Loucy (cell line): ENCODE data around the gene QSER1.

ENCODE experiments used
- H2AFZ ChIP-seq: fragments of 200-600 bp; sonication (generic); 2 replicates; pipeline ENCODE4 v1.6.0; 2016; ENCODE audit warnings: antibody characterized with exemption, mild to moderate bottlenecking, low read length, moderate library complexity
- H3F3A ChIP-seq: fragments of 200-600 bp; 2 replicates; pipeline ENCODE4 v1.6.0; 2016; ENCODE audit warnings: antibody characterized with exemption, low read depth, mild to moderate bottlenecking
- H3K27me3 ChIP-seq: fragments of 200-600 bp; sonication (generic); 2 replicates; pipeline ENCODE4 v1.6.1; 2014; ENCODE audit warnings: low read length, mild to moderate bottlenecking; ENCODE audit not compliant: insufficient read depth, poor library complexity, severe bottlenecking
- H3K36me3 ChIP-seq: fragments of 200-600 bp; sonication (generic); 2 replicates; pipeline ENCODE4 v1.6.1; 2016; ENCODE audit warnings: low read length; ENCODE audit not compliant: insufficient read depth
- H3K4me1 ChIP-seq: fragments of 200-600 bp; sonication (generic); 2 replicates; pipeline ENCODE4 v1.5.1; 2014; ENCODE audit warnings: low read length, mild to moderate bottlenecking; ENCODE audit not compliant: insufficient read depth, poor library complexity, severe bottlenecking
- H3K4me2 ChIP-seq: fragments of 200-600 bp; sonication (generic); 2 replicates; pipeline ENCODE4 v1.6.0; 2014; ENCODE audit warnings: antibody characterized with exemption, low read length, low read depth, mild to moderate bottlenecking; ENCODE audit not compliant: poor library complexity, severe bottlenecking
- H3K4me3 ChIP-seq: fragments of 200-600 bp; sonication (generic); 2 replicates; pipeline ENCODE4 v1.5.1; 2014; ENCODE audit warnings: low read length, mild to moderate bottlenecking, mixed read lengths; ENCODE audit not compliant: poor library complexity, severe bottlenecking
- H3K79me2 ChIP-seq: fragments of 200-600 bp; sonication (generic); 2 replicates; pipeline ENCODE4 v1.6.1; 2014; ENCODE audit warnings: low read length; ENCODE audit not compliant: insufficient read depth
- H3K9ac ChIP-seq: fragments of 200-600 bp; sonication (generic); 2 replicates; pipeline ENCODE4 v1.6.0; 2014; ENCODE audit warnings: mild to moderate bottlenecking, low read depth, low read length, moderate library complexity; ENCODE audit not compliant: poor library complexity, severe bottlenecking
- H3K9me2 ChIP-seq: fragments of 200-600 bp; sonication (generic); replicated peaks from 2 replicates; pipeline ENCODE4 v1.6.1; 2016; ENCODE audit warnings: low read depth, low read length, mixed read lengths
- H3K9me3 ChIP-seq: fragments of 200-600 bp; sonication (generic); 2 replicates; pipeline ENCODE4 v1.6.1; 2014; ENCODE audit warnings: mild to moderate bottlenecking, antibody characterized with exemption, low read length, low read depth; ENCODE audit not compliant: insufficient read depth
- H4K20me1 ChIP-seq: fragments of 200-600 bp; sonication (generic); 2 replicates; pipeline ENCODE4 v1.6.0; 2014; ENCODE audit warnings: antibody characterized with exemption, low read length, mild to moderate bottlenecking; ENCODE audit not compliant: insufficient read depth, poor library complexity, severe bottlenecking
- CTCF ChIP-seq: fragments of 200-600 bp; sonication (generic); conservative IDR thresholded peaks from 2 replicates; pipeline ENCODE4 v1.5.1; 2014; ENCODE audit warnings: mild to moderate bottlenecking, antibody characterized with exemption, low read length
- EZH2phosphoT487 ChIP-seq: fragments of 200-600 bp; IDR thresholded peaks from 2 replicates; pipeline ENCODE4 v1.6.1; 2018; ENCODE audit warnings: antibody characterized with exemption, mild to moderate bottlenecking, moderate library complexity, borderline replicate concordance

The QSER1 gene

GRCh38 chr11:33013755-33014154 lies 121.1 kb downstream of the QSER1 start:
- H3K9me3 ChIP-seq, result no peaks in the 10 kb centered on the region
- no peaks in the 10 kb centered on the region for H3K27me3 ChIP-seq
- H4K20me1 ChIP-seq, result no peaks in the 10 kb centered on the region
- H3K9me2 ChIP-seq, result no peaks in the 10 kb centered on the region
- no peak overlapping the region for H2AFZ ChIP-seq
- peaks cover 16% of the 10 kb centered on the region for H3K4me1 ChIP-seq
- no peak overlapping the region for H3K4me3 ChIP-seq
- no peaks in the 10 kb centered on the region; the same call in 1 of the 2 replicates for H3F3A ChIP-seq
- no peak overlapping the region for H3K4me2 ChIP-seq
- H3K9ac ChIP-seq, result no peak overlapping the region
- TF ChIP-seq EZH2phosphoT487 (no peak), CTCF (no peak)
- H3K36me3 ChIP-seq, result no peaks in the 10 kb centered on the region
- no peaks in the 10 kb centered on the region for H3K79me2 ChIP-seq

- TF ChIP-seq EZH2phosphoT487 (no peak), CTCF (no peak)
- Histone ChIP-seq H3K9me2 (no peaks in the 10 kb centered on the region), H3K36me3 (no peaks in the 10 kb centered on the region), H4K20me1 (no peaks in the 10 kb centered on the region), H2AFZ (no peak within 1 kb of the TSS), H3K4me1 (peaks cover 14% of the 10 kb centered on the region), H3K27me3 (no peaks in the 10 kb centered on the region), H3K4me3 (no peak within 1 kb of the TSS), H3K9ac (no peak within 1 kb of the TSS), H3F3A (no peaks in the 10 kb centered on the region), H3K9me3 (no peaks in the 10 kb centered on the region), H3K4me2 (no peak within 1 kb of the TSS), H3K79me2 (no peaks in the 10 kb centered on the region)
Measured at GRCh38 chr11:33015621-33016551, 123.3 kb downstream of the QSER1 start, which contains the start of gene DEPDC7. DEPDC7 (plus strand) TSS chr11:33015878; CDS start chr11:33015956, 78 bp downstream.

DNA sequence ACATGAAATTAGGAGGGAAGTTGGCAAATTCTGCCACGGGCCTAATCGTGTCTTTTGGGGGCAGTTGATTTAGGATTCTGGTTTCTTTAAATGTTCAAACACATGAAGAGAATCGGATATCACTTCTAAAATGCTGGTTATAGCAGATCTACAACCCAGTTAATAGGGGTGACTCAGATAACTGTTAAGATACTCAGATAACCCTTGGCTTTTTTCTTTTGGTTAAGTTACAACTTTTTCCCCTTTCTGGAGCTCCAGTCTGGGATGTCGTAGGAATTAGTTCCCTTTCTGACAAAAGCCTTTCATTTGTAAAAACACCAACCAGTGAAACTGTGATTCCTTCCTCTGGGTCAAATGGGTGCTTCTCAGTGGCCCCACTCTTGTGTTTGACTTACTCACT lies 124.0 kb downstream of the QSER1 start:
- Histone ChIP-seq H3K9ac (no peak overlapping the region), H3K4me3 (no peak overlapping the region), H3F3A (no peaks in the 10 kb centered on the region), H4K20me1 (no peaks in the 10 kb centered on the region), H3K9me3 (no peaks in the 10 kb centered on the region), H3K4me1 (peaks cover 14% of the 10 kb centered on the region), H2AFZ (no peak overlapping the region), H3K4me2 (no peak overlapping the region), H3K9me2 (no peaks in the 10 kb centered on the region), H3K36me3 (no peaks in the 10 kb centered on the region), H3K79me2 (no peaks in the 10 kb centered on the region), H3K27me3 (no peaks in the 10 kb centered on the region)
- no peak for TF ChIP-seq EZH2phosphoT487
- no peak for TF ChIP-seq CTCF
